Neuronal stem cell (in vitro differentiated cells): ENCODE measurements around the gene N4BP2. TPM values are rescaled to one million over a fixed set of nuclear protein-coding genes. Genes with fewer than 3 reads are reported as not detected.

Source experiments
- small RNA-seq: library from polyadenylated mRNA; stranded (forward); fragments of <200 nt; extraction: miRNeasy Mini kit (QIAGEN cat#:217004); gene quantifications from one replicate; pipeline ENCODE3, GENCODE V24; 2013; ENCODE audit not compliant: insufficient read depth

Gene N4BP2

Small RNAs within 50 kb of the gene (small RNA-seq; reads per million reads assigned to genes)
- gene AC095057.1 (not detected), gene RF00432 (not detected), gene RNU6-1112P (not detected)
